GM20000 (cell line): Measurements from ENCODE around the gene ARHGEF19.

Source experiments
- DNase-seq: peaks from one replicate; pipeline ENCODE4 v3.0.0; 2012; ENCODE audit warnings: low spot score
- CTCF ChIP-seq: IDR thresholded peaks from 2 replicates; pipeline ENCODE4 v1.5.1; 2012; ENCODE audit warnings: mild to moderate bottlenecking, control low read depth; ENCODE audit errors: extremely low read depth, missing control alignments

ARHGEF19 gene

GRCh38 chr1:16205334-16205671, 7.1 kb downstream of the ARHGEF19 start:
- TF ChIP-seq CTCF, result no peak
- no peak for DNase-seq

DNA sequence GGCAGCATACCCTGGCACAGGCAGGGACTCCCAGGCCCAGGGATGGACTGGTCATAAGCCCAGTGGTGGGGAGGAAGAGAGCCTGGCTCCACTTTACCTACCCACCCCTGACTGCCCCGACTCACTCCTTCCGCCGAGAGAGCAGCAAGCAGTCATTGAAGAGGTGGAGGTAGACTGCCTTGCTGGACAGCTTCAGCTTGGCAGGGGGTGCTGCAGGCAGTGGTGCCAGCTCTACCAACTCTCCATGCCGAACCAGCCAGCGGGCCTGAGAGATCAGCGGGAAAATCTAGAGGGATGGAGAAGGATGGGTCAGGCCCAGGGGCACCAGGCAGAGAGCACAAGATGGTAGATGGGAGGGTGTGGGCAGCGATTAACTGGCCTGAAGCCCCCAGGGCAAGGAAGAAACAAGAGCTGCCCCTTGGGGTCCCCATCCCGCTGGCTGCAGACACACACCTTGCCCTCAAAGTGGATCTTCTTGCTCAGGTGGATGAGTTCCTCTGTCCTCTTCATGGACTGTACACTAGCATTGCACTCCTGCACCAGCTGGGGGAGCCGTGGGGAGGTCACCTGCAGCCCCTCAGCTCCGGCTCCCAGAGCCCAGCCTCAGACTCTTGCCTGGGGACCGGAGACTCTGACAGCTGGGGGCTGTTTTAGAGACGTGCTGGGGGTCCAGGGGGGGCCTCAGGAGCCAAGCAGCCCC, 7.7 kb downstream of the ARHGEF19 start:
- peak; percentile 5 for TF ChIP-seq CTCF
- no peak for DNase-seq

- DNase-seq, result no peak
- TF ChIP-seq CTCF, result no peak
Observed at GRCh38 chr1:16204216-16204615, 8.2 kb downstream of the ARHGEF19 start.

- no peak for DNase-seq
- no peak for TF ChIP-seq CTCF
Observed at GRCh38 chr1:16203550-16203949, 8.9 kb downstream of the ARHGEF19 start.

- TF ChIP-seq CTCF, result no peak
- DNase-seq, result no peak
Observed at GRCh38 chr1:16202281-16203210, 9.9 kb downstream of the ARHGEF19 start.

DNA sequence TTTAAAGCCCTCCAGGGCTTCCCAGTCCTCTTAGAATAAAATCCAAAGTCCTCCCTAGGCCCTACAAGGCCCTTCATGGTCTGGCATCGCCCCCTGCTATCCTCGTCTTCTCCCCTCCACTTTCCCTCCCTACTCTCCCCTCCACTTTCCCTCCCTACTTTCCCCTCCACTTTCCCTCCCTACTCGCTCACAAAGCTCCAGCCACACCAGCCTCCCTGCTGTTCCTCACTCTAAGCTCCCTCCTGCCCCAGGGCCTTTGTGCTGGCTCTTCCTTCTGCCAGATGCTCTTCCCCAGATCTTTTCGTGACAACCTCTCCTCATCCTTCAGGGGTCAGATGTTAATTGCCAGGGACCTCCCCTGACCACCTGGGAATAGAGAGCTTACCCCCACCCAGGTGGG, 12.8 kb downstream of the ARHGEF19 start:
- no peak for TF ChIP-seq CTCF
- no peak for DNase-seq

GRCh38 chr1:16199157-16199501, 13.3 kb downstream of the ARHGEF19 start:
- no peak for DNase-seq
- TF ChIP-seq CTCF, result no peak
